ENCODE data around the gene TBC1D5. TPM values are rescaled to one million over a fixed set of nuclear protein-coding genes. Genes with fewer than 3 reads are reported as not detected.

TBC1D5 gene
- total RNA-seq, 1 donor from 2014 or later, result 75.6 TPM

DNA sequence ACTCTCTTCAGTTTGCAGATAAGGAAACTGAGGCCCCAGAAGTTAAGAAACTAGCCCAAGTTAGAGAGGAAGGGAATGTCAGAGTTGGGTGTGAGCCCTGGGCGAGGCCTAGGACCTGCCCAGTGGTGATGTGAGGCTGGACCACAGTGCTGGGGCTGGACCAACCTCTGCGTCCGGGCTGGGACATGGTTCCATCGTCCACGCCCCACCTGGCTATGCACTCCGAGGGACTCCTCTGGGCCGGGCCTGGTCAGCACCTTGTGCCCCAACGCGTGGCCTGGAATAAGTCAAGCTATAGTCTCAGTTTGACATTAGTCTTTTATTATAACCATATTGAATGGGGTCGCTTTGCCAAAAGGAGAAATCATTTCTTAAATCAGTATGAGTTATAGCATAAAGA lies 585.6 kb downstream of the TBC1D5 start:
- intact Hi-C loops (cut with DNase I), result no loop called here
- ATAC-seq, result no peak
- Histone ChIP-seq H3K27ac (no peak overlapping the region), H3K36me3 (peaks cover 56% of the 10 kb centered on the region), H3K4me1 (no peaks in the 10 kb centered on the region), H3K4me3 (no peak overlapping the region), H3K27me3 (ENCODE audit: low read depth) (no peaks in the 10 kb centered on the region), H3K9me3 (peaks cover 12% of the 10 kb centered on the region)
- TF ChIP-seq, protein P1, sequence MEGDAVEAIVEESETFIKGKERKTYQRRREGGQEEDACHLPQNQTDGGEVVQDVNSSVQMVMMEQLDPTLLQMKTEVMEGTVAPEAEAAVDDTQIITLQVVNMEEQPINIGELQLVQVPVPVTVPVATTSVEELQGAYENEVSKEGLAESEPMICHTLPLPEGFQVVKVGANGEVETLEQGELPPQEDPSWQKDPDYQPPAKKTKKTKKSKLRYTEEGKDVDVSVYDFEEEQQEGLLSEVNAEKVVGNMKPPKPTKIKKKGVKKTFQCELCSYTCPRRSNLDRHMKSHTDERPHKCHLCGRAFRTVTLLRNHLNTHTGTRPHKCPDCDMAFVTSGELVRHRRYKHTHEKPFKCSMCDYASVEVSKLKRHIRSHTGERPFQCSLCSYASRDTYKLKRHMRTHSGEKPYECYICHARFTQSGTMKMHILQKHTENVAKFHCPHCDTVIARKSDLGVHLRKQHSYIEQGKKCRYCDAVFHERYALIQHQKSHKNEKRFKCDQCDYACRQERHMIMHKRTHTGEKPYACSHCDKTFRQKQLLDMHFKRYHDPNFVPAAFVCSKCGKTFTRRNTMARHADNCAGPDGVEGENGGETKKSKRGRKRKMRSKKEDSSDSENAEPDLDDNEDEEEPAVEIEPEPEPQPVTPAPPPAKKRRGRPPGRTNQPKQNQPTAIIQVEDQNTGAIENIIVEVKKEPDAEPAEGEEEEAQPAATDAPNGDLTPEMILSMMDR (IDR thresholded peaks at IDR 0.05), result no peak
- no peak for DNase-seq

DNA sequence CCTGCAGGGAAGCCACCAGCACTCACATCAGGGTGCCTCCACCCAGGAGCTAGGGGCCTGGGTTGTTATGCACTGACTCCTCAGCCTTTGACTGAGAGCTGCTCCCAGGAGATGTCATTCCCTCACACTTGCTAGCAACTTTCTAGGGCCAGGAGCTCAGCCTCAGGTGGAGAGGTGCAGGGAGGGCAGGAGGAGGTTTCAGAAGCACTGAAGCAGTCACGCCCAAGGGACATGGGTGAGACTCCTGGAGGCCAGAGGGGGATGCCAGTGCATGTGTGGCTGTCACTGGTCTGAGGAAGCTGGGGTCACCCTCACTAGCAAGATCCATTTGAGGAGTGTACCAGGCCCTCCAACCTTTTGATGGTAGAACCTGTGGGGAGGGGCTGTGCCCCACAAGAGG lies 586.5 kb downstream of the TBC1D5 start:
- peaks cover 49% of the 10 kb centered on the region for H3K36me3 ChIP-seq
- no peak for ATAC-seq
- TF ChIP-seq, protein P1 (IDR thresholded peaks at IDR 0.05), result no peak

DNA sequence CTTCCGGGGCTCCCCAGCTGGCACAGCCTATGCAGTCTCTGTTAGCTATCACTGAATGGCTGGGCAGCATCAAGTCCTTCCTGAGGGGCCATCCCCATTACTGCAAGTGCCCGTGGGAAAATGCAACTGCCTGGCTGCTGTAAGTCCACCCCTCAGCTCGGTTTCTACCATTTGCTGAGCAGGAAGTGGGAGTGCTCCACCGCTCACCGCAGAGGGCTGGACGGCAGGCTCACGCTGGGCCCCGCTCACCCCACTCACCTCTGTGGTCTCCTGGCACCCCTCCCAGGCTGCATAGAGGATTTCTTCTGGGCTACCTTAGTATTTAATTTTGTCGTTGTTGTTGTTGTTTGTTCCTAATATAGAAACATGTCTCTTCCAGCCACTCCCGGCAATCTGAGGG lies 587.5 kb downstream of the TBC1D5 start:
- intact Hi-C loops (cut with DNase I), result no loop called here

More for the DNA sequence above, 586.5 kb downstream of the TBC1D5 start:
- peaks cover 12% of the 10 kb centered on the region for H3K9me3 ChIP-seq
- no peak overlapping the region for H3K27ac ChIP-seq
- H3K27me3 ChIP-seq (ENCODE audit: low read depth), result no peaks in the 10 kb centered on the region
- H3K4me1 ChIP-seq, result no peaks in the 10 kb centered on the region
- intact Hi-C loops (cut with DNase I), result no loop called here
- DNase-seq, result no peak
- H3K4me3 ChIP-seq, result no peak overlapping the region

DNA sequence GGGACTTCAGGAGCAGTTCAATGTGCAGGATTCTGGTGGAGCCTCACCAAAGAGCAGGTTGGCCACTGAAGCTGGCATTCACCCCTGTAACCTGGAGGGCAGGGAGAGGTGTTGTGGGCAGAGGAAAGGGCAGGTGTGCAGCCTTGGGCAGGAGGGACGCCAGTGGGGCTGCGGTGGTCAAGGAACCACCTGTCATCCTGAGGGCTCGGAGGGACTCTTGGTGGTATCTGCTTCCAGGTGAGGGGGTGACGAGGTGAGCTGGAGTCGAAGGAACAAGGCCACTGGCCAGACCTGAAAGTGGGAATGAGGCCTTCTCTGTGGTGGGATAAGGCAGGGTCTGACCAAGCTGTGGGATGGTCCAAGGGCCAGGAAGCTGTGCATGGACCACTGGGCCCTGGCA lies 588.2 kb downstream of the TBC1D5 start:
- H3K9me3 ChIP-seq, result peaks cover 12% of the 10 kb centered on the region
- H3K36me3 ChIP-seq, result peaks cover 34% of the 10 kb centered on the region
- no peak overlapping the region for H3K4me3 ChIP-seq
- intact Hi-C loops (cut with DNase I), result no loop called here
- DNase-seq, result no peak
- TF ChIP-seq, protein P1 (IDR thresholded peaks at IDR 0.05), result no peak
- no peaks in the 10 kb centered on the region for H3K4me1 ChIP-seq
- no peak overlapping the region for H3K27ac ChIP-seq
- no peaks in the 10 kb centered on the region for H3K27me3 ChIP-seq (ENCODE audit: low read depth)
- no peak for ATAC-seq

More for the DNA sequence above, 587.5 kb downstream of the TBC1D5 start:
- Histone ChIP-seq H3K4me1 (no peaks in the 10 kb centered on the region), H3K9me3 (peaks cover 12% of the 10 kb centered on the region), H3K4me3 (no peak overlapping the region), H3K36me3 (peaks cover 41% of the 10 kb centered on the region), H3K27me3 (ENCODE audit: low read depth) (no peaks in the 10 kb centered on the region), H3K27ac (no peak overlapping the region)
- no peak for ATAC-seq
- DNase-seq, result no peak
- TF ChIP-seq, protein P1 (IDR thresholded peaks at IDR 0.05), result no peak

DNA sequence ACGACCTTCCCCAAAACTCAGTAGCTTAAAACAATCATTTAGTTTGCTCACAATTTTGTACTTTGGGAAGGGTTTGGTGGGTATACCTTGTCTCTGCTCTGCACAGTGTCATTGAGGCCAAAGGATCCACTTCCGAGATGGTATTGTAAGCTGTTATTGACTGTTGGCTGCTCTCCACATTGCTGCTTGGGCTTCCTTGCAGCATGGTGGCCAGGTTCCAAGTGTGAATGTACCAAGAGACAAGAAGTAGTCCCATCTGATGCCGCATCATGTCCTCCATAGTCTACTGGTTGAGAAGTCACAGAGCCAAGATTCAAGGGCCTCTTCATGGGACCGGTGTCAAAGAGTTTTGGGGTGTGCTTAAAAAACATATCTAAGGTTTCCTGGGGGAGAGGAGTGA lies 589.2 kb downstream of the TBC1D5 start:
- no peaks in the 10 kb centered on the region for H3K27me3 ChIP-seq (ENCODE audit: low read depth)
- H3K27ac ChIP-seq, result no peak overlapping the region
- peaks cover 12% of the 10 kb centered on the region for H3K9me3 ChIP-seq
- H3K4me1 ChIP-seq, result no peaks in the 10 kb centered on the region
- no peak overlapping the region for H3K4me3 ChIP-seq
- DNase-seq, result no peak
- TF ChIP-seq, protein P1 (IDR thresholded peaks at IDR 0.05), result no peak
- ATAC-seq, result no peak
- intact Hi-C loops (cut with DNase I), result no loop called here
- peaks cover 26% of the 10 kb centered on the region for H3K36me3 ChIP-seq
